K562 treated with DMSO at 1 percent for 48 hours (cell line): ENCODE results near the gene MMP8. TPM values are rescaled to one million over a fixed set of nuclear protein-coding genes. Genes with fewer than 3 reads are reported as not detected.

ENCODE experiments used
- total RNA-seq: library from RNA; unstranded; fragments of 300-600 nt; gene quantifications from 2 replicates; pipeline ENCODE4 v1.2.3, GENCODE V29; 2022; ENCODE audit warnings: low replicate concordance; ENCODE audit errors: extremely low read depth

MMP8 gene, protein sequence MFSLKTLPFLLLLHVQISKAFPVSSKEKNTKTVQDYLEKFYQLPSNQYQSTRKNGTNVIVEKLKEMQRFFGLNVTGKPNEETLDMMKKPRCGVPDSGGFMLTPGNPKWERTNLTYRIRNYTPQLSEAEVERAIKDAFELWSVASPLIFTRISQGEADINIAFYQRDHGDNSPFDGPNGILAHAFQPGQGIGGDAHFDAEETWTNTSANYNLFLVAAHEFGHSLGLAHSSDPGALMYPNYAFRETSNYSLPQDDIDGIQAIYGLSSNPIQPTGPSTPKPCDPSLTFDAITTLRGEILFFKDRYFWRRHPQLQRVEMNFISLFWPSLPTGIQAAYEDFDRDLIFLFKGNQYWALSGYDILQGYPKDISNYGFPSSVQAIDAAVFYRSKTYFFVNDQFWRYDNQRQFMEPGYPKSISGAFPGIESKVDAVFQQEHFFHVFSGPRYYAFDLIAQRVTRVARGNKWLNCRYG
- total RNA-seq = not detected in 2 replicates

DNA sequence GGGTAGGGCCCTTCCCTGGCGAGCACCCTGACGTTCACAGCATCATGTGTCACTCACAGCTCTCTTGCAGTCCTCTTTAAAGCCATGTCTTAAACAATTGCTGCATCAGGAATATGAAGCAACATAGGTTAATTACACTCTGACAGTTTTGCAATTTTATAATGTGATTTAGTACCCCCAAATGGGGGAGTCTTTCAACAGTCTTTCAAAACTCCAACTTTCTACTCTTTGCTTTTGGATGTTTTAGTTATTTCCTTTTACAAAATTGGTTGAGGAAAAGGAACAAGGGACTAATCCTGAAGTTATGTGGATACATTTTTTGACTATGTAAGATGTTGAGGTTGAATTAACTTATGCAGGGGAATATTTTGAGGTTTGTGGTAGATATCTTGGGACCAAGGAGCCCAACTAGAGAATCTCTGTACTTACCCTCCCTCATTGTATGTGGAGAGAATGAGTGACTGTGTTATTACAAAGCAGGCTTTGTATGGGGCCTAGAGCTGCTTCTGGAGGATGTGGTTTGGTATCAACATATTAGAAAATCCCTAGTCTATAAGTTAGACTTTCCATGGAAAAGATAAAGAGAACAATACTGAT is at the start of gene MMP8:
TSS of gene MMP8 (minus strand) at position 51 of the 597 bp plus-strand sequence. CDS start 99 bp downstream, outside the sequence.

DNA sequence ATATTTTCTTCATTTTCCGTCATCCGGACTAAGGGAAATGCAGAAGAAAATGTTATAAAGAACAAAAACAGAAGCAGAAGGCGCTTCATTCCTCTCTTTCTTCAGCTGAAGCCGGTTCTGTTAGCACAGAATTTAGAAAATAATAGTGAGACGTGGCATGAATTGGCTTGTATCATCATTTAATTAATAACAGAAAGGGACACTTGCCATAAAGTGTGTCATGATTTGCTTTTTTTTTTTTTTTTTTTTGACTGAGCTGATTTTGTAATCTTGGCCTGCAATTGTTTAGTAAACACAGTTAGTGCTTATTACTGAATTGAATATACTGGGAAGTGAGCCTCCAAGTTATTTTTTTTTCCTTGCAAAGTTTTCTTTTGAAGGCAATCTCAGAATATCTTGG is 19.1 kb downstream of the MMP8 start, which contains the start of gene MMP27:
TSS of gene MMP27 (minus strand) at position 144 of the 400 bp plus-strand sequence. CDS start at position 89, 55 bp downstream.

Other genes with a start within 250 kb of the MMP8 start
- not detected in 2 replicates for gene MMP7, start 194.2 kb downstream of the MMP8 start, total RNA-seq
- gene MMP20, start 99.6 kb downstream of the MMP8 start, total RNA-seq = not detected in 2 replicates
- not detected in 2 replicates for gene MMP27, start 19.2 kb downstream of the MMP8 start, total RNA-seq
- gene MMP10, start 55.7 kb upstream of the MMP8 start, total RNA-seq = not detected in 2 replicates
- not detected in 2 replicates for gene MMP1, start 73.2 kb upstream of the MMP8 start, total RNA-seq
- not detected in 2 replicates for gene MMP3, start 118.7 kb upstream of the MMP8 start, total RNA-seq
- not detected in 2 replicates for gene MMP12, start 150.0 kb upstream of the MMP8 start, total RNA-seq
- gene MMP13, start 230.8 kb upstream of the MMP8 start, total RNA-seq = not detected in 2 replicates